Peyer's patch (tissue), 4 donors: ENCODE results near the gene NANOS3. TPM values are rescaled to one million over a fixed set of nuclear protein-coding genes. Genes with fewer than 3 reads are reported as not detected.

ENCODE experiments used
- DNase-seq, 3 donors: peaks; one replicate each; pipeline ENCODE4 v3.0.0-alpha.2; 2017 to 2019
- H3K27ac ChIP-seq, 4 donors: fragments of 200-600 bp; sonication (generic); one replicate each; pipeline ENCODE4 v1.5.1; 2016 to 2019
- H3K27me3 ChIP-seq, 2 donors: fragments of 200-600 bp; sonication (generic); one replicate each; pipeline ENCODE4 v1.5.1; 2019
- H3K36me3 ChIP-seq, 3 donors: fragments of 200-600 bp; sonication (generic); one replicate each; pipeline ENCODE4 v1.5.1; 2016 to 2019
- H3K4me1 ChIP-seq, 4 donors: fragments of 200-600 bp; sonication (generic); one replicate each; pipeline ENCODE4 v1.5.1; 2016 to 2019
- H3K4me3 ChIP-seq, 4 donors: fragments of 200-600 bp; sonication (generic); 1 replicate in 3 of 4; 2 replicates in 1 of 4; pipeline ENCODE4 v1.5.1; 2016 to 2019; ENCODE audit warnings: mild to moderate bottlenecking in 1 of 4
- H3K9me3 ChIP-seq, 4 donors: fragments of 200-600 bp; sonication (generic); one replicate each; pipeline ENCODE4 v1.5.1; 2016 to 2019; ENCODE audit warnings: mild to moderate bottlenecking in 1 of 4
- POLR2A ChIP-seq, 2 donors: fragments of 450-650 bp; IDR thresholded peaks; one replicate each; pipeline ENCODE4 v1.5.1; 2017; ENCODE audit warnings: antibody characterized with exemption in 2 of 2, mild to moderate bottlenecking in 2 of 2, moderate library complexity in 2 of 2
- total RNA-seq, 4 donors: library from RNA; depleted of rRNA; stranded (reverse); fragments of >200 nt; gene quantifications; one replicate each; pipeline ENCODE4 v1.1.0, GENCODE V29; 2016
- TF ChIP-seq, protein P1 (sequence below), 6 experiments: fragments of 450-650 bp in 4 of 6; fragments of 200-600 bp in 2 of 6; sonication (generic) in 1 of 6; IDR thresholded peaks; one replicate each; pipeline ENCODE4 v1.5.1; 2017 to 2019; ENCODE audit warnings: antibody characterized with exemption in 6 of 6, mild to moderate bottlenecking in 3 of 6, moderate library complexity in 1 of 6

NANOS3 gene
- total RNA-seq, 4 donors from 2014 or later = not detected

DNA sequence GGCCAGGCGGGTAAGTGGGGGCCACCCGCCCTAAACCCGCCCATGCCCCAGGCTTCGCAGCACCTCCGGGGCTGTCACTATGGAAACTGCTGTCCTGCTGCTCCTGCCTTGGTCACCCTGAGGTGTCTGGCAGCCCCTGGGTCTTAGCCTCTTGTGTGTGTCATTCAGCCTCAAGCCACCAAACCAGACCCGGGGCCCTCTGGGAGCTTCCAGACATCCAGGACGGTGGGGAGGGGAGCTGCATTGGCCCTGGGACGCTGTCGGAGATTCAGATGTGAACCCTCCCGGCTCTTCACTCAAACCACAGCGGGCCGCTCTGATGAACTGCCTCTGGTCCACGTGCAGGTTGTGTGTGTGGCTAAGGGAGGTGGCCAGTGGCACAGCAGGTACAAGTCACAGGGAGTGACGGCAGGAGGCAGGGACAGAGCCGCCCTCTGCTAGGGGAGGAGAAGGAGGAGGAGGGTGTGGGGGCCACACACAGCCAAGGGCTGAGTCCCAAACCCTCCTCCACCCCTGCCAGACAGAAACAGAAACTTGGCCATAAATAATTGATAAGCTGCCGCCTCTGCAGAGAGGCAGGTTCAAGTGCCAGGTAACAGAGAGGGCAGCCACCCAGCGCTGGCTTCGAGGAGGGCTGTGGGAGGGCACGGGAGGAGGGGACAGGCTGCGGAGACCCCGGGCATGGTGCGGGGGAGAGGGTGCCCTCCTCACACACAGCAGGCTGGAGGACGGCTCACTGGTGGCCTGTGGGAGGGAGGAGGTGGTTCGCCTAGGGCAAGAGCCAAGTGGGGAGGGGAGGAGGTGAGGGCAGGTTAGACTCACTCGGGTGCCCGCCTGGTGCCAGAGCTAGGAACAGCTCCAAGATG, 8.0 kb downstream of the NANOS3 start:
- Histone ChIP-seq H3K4me3 (peak overlapping the region in 1 of 4 donors; percentile 6), H3K9me3 (no peaks in the 10 kb centered on the region), H3K27me3 (no peaks in the 10 kb centered on the region), H3K27ac (peak overlapping the region in 1 of 4 donors; percentile 63), H3K4me1 (peaks cover 15 to 53% (median 26%) of the 10 kb centered on the region in 4 donors), H3K36me3 (no peaks in the 10 kb centered on the region)
- TF ChIP-seq POLR2A (IDR thresholded peaks at IDR 0.05) = peak; percentile 22 to 58
- TF ChIP-seq, protein P1, sequence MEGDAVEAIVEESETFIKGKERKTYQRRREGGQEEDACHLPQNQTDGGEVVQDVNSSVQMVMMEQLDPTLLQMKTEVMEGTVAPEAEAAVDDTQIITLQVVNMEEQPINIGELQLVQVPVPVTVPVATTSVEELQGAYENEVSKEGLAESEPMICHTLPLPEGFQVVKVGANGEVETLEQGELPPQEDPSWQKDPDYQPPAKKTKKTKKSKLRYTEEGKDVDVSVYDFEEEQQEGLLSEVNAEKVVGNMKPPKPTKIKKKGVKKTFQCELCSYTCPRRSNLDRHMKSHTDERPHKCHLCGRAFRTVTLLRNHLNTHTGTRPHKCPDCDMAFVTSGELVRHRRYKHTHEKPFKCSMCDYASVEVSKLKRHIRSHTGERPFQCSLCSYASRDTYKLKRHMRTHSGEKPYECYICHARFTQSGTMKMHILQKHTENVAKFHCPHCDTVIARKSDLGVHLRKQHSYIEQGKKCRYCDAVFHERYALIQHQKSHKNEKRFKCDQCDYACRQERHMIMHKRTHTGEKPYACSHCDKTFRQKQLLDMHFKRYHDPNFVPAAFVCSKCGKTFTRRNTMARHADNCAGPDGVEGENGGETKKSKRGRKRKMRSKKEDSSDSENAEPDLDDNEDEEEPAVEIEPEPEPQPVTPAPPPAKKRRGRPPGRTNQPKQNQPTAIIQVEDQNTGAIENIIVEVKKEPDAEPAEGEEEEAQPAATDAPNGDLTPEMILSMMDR (IDR thresholded peaks at IDR 0.05) = no peak
- peak in 2 of 3 donors; percentile 77 to 79 for DNase-seq

DNA sequence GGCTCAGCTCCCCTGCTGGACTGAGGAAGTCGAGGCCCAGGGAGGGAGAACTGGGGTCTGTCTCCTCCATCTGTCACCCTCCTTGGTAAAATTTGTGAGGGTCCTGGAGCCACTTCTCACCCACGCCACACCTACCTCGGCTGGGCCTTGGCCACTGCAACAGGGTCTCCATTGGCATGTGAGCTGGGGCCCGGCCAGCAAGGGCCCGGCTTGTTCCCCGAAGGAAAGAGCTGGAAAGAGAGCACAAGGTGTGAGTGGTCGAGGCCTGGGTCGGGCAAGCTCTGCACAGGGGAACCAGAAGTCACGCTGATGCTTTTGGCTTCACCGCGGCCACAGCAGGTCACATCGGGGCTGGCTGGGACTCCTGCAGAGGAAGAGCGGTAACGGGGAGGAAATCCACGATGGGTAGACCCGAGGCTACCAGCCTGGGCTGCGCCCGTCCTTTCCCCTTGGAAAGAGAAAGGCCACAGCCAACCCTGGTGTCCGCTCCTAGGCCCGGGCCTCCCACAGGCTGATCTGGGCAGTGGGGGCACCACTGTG, 9.0 kb downstream of the NANOS3 start:
- DNase-seq = no peak
- Histone ChIP-seq H3K27me3 (no peaks in the 10 kb centered on the region), H3K4me1 (peaks cover 10 to 46% (median 19%) of the 10 kb centered on the region in 4 donors), H3K4me3 (no peak overlapping the region), H3K27ac (peak overlapping the region in 1 of 4 donors; percentile 63), H3K36me3 (no peaks in the 10 kb centered on the region), H3K9me3 (no peaks in the 10 kb centered on the region)
- TF ChIP-seq, protein P1 (IDR thresholded peaks at IDR 0.05) = no peak
- no peak for TF ChIP-seq POLR2A (IDR thresholded peaks at IDR 0.05)

DNA sequence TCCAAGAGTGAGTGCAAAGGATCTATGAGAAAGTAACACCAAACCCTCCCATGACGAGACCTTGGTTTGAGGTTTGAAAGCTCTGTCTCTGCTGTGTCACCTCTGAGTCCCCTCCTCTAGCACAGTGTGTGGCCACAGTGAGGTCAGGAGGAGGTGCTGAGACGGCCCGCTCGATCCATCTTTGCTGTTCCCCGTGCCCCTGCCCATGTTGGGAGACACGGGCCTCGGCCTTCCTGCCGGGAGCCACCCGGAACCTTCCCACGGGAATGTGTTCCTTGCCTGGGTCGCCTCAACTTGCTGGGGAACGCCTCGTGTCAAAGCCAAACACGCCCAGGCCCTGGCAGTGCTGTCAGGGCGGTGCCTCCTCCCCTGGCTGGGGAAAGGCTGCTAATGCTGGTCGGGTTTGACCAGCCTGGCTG, 10.1 kb downstream of the NANOS3 start:
- Histone ChIP-seq H3K36me3 (no peaks in the 10 kb centered on the region), H3K4me3 (peak overlapping the region in 1 of 4 donors; percentile 14), H3K4me1 (peaks cover 5 to 34% (median 8%) of the 10 kb centered on the region in 4 donors), H3K9me3 (no peaks in the 10 kb centered on the region), H3K27ac (peak overlapping the region in 2 of 4 donors; percentile 49 to 57), H3K27me3 (no peaks in the 10 kb centered on the region)
- DNase-seq = peak in 2 of 3 donors; percentile 63 to 77
- no peak for TF ChIP-seq POLR2A (IDR thresholded peaks at IDR 0.05)

DNA sequence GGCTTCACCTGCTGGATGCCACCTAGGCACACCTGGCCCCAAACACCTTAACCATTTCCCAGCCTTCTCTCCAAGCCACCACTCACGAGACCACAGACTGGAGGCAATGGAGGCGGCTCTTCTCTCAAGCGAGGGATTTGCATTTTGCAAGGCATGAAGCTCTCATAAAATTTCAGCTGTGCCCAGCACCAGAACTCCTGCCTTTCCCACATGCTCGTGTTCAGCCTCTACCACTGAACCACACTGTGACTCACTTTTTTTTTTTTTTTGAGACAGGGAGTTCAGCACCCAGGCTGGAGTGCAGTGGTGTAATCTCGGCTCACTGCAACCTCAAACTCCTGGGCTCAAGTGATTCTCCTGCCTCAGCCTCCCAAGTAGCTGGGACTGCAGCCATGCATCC, 10.6 kb downstream of the NANOS3 start:
- H3K36me3 ChIP-seq = no peaks in the 10 kb centered on the region
- no peak for DNase-seq
- H3K27ac ChIP-seq = peak overlapping the region in 2 of 4 donors; percentile 49 to 57
- no peaks in the 10 kb centered on the region for H3K27me3 ChIP-seq
- no peak for TF ChIP-seq POLR2A (IDR thresholded peaks at IDR 0.05)
- TF ChIP-seq, protein P1 (IDR thresholded peaks at IDR 0.05) = no peak
- peak overlapping the region in 1 of 4 donors; percentile 14 for H3K4me3 ChIP-seq
- H3K9me3 ChIP-seq = no peaks in the 10 kb centered on the region
- peaks cover 3 to 30% (median 4%) of the 10 kb centered on the region in 4 donors for H3K4me1 ChIP-seq

DNA sequence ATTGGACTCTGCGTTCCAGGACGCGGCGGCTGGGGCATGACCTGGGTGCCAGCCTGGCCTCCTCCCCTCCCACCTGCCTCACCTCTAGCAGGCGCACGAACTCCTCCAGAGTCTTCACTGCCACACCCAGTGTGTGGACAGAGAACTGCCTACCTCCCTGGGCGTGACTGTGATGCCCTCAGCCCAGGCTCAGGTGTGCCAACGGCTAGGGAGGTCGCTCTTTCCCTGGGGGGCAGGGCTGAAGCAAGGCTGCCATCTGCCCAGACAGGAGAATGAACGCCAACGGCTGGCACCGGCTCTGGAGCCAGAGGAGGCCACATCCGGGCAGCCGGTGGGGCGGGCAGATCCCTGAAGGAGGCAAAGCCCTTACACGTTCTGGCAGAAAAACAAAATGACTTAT, 11.3 kb downstream of the NANOS3 start:
- H3K4me3 ChIP-seq = no peak overlapping the region
- DNase-seq = peak in 2 of 3 donors; percentile 73 to 76
- no peak for TF ChIP-seq POLR2A (IDR thresholded peaks at IDR 0.05)
- TF ChIP-seq, protein P1 (IDR thresholded peaks at IDR 0.05) = peak in 3 of 6 experiments; percentile 10 to 28 (median 17)
- no peak overlapping the region for H3K27ac ChIP-seq
- H3K9me3 ChIP-seq = no peaks in the 10 kb centered on the region
- H3K4me1 ChIP-seq = peaks cover 0 to 28% (median 3%) of the 10 kb centered on the region in 4 donors
- H3K27me3 ChIP-seq = no peaks in the 10 kb centered on the region
- H3K36me3 ChIP-seq = no peaks in the 10 kb centered on the region

DNA sequence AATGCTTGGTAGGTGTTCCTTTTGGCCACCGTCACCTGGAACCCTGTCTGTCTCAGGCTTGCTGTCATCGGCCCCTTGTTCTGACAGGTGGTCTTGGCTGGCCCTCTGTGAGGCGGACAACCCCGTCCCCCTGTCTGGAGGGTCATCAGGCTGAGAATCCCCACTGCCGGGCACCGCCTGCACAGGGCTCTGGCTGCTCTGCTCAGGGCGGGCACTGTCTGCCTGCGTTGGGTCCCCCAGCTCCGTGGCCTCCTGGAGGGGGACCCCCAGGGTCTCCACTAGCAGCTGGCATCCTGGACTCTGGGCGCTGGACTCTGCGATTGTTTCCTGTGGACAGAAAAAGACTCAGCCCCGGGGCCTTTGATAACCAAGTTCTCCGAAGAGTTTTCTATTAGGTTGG, 13.2 kb downstream of the NANOS3 start:
- Histone ChIP-seq H3K36me3 (no peaks in the 10 kb centered on the region), H3K9me3 (no peaks in the 10 kb centered on the region), H3K27ac (no peak overlapping the region), H3K4me3 (no peak overlapping the region), H3K27me3 (no peaks in the 10 kb centered on the region), H3K4me1 (peaks cover 0 to 19% (median 3%) of the 10 kb centered on the region in 4 donors)
- no peak for TF ChIP-seq POLR2A (IDR thresholded peaks at IDR 0.05)
- TF ChIP-seq, protein P1 (IDR thresholded peaks at IDR 0.05) = no peak
- DNase-seq = no peak
